ENCODE results near the gene ACBD4. TPM values are rescaled to one million over a fixed set of nuclear protein-coding genes. Genes with fewer than 3 reads are reported as not detected.
A peak's percentile ranks its signal among the peaks of the same experiment; 100 is the strongest.

Gene ACBD4
- total and polyA plus RNA-seq, 2 of the 13 experiments (the other 11 are each of a cell fraction or from before 2014, with no cell fraction given) = 16.1 to 26.9 TPM

DNA sequence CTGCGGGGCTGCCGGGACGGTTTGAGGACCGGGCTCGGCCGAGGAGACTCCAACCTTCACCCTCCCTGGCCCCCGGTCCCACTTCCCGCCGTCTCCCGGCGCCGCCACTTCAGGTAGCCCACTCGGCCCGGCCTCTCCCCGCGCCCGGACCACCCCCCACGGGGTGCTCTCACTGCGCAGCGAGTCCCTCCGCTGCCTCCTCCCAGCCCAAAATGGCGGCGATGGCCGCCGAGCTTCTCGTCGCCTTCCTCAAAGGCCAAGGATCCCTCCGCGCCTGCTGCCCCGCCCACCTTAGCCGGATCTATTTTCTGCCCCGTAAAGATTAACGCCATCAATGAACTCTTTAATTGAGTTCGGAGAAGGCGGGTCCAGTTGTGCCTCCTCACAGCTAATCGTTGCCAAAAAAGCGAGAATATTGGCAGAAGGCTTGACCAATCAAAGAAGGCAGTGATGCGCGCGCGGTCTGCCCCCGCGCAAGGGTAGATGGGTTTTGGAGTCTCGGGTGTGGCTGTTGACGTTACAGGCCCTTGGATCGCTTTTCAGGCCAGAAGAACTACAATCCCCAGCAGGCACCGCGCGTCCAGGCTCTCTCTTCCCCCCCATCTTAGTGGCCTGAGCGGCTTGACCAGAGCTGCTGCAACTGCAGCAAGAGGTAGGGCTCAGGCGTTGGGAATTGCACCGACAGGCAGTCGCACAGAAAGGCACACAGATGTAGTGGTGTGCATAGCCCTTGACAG lies 26.0 kb downstream of the ACBD4 start, which contains the start of gene HEXIM2 (continued):
- TF ChIP-seq ARHGAP35 (CRISPR knock-in tag; IDR thresholded peaks at IDR 0.05; ENCODE audit: borderline replicate concordance) = 0 out of 2 replicates have a peak, but pooled peaks have one; percentile 33
- TF ChIP-seq ZNF558 (CRISPR knock-in tag; IDR thresholded peaks at IDR 0.05; ENCODE audit: borderline replicate concordance) = 0 out of 2 replicates have a peak, but pooled peaks have one; percentile 51
- TF ChIP-seq DNMT3B (CRISPR knock-in tag; conservative IDR thresholded peaks at IDR 0.05) = peak; percentile 96
- TF ChIP-seq TGIF2 (CRISPR knock-in tag; IDR thresholded peaks at IDR 0.05) = peak; percentile 87; the same call in 1 of the 2 replicates
- TF ChIP-seq JUN (CRISPR knock-in tag; IDR thresholded peaks at IDR 0.05) = peak; percentile 15
- peak in 1 of 2 experiments; percentile 43; a peak in 1 of 4 replicates for TF ChIP-seq NR2F1 (CRISPR knock-in tag; IDR thresholded peaks at IDR 0.05)
- peak; percentile 9; the same call in 1 of the 2 replicates for TF ChIP-seq KDM1A (CRISPR knock-in tag; IDR thresholded peaks at IDR 0.05)
- no peak; the same call in 1 of the 2 replicates for TF ChIP-seq ZNF160 (CRISPR knock-in tag; IDR thresholded peaks at IDR 0.05)
- peak; percentile 57; the same call in 1 of the 2 replicates for TF ChIP-seq MYNN (CRISPR knock-in tag; IDR thresholded peaks at IDR 0.05; ENCODE audit: low read depth)
- TF ChIP-seq, protein P1, sequence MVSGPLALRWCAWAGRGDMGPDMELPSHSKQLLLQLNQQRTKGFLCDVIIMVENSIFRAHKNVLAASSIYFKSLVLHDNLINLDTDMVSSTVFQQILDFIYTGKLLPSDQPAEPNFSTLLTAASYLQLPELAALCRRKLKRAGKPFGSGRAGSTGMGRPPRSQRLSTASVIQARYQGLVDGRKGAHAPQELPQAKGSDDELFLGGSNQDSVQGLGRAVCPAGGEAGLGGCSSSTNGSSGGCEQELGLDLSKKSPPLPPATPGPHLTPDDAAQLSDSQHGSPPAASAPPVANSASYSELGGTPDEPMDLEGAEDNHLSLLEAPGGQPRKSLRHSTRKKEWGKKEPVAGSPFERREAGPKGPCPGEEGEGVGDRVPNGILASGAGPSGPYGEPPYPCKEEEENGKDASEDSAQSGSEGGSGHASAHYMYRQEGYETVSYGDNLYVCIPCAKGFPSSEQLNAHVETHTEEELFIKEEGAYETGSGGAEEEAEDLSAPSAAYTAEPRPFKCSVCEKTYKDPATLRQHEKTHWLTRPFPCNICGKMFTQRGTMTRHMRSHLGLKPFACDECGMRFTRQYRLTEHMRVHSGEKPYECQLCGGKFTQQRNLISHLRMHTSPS (CRISPR knock-in tag; IDR thresholded peaks at IDR 0.05; ENCODE audit: low read depth) = 0 out of 2 replicates have a peak, but pooled peaks have one; percentile 6
- no peak for TF ChIP-seq ZNF260 (CRISPR knock-in tag; IDR thresholded peaks at IDR 0.05; ENCODE audit: borderline replicate concordance, low read depth)
- no peak; the same call in 1 of the 2 replicates for TF ChIP-seq ZNF34 (CRISPR knock-in tag; IDR thresholded peaks at IDR 0.05; ENCODE audit: borderline replicate concordance)
- TF ChIP-seq, protein P2, sequence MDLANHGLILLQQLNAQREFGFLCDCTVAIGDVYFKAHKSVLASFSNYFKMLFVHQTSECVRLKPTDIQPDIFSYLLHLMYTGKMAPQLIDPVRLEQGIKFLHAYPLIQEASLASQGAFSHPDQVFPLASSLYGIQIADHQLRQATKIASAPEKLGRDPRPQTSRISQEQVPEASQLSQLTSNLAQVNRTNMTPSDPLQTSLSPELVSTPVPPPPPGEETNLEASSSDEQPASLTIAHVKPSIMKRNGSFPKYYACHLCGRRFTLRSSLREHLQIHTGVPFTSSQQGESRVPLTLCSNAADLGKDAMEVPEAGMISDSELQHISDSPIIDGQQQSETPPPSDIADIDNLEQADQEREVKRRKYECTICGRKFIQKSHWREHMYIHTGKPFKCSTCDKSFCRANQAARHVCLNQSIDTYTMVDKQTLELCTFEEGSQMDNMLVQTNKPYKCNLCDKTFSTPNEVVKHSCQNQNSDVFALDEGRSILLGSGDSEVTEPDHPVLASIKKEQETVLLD (CRISPR knock-in tag; IDR thresholded peaks at IDR 0.05; ENCODE audit: low read depth) = peak; percentile 45; the same call in 1 of the 2 replicates
- TF ChIP-seq PHF21A (CRISPR knock-in tag; IDR thresholded peaks at IDR 0.05) = peak; percentile 95
- TF ChIP-seq ZNF335 (CRISPR knock-in tag; IDR thresholded peaks at IDR 0.05) = peak; percentile 60; the same call in 1 of the 2 replicates
- TF ChIP-seq TBL1XR1 (IDR thresholded peaks at IDR 0.05; ENCODE audit: borderline replicate concordance, low read length, partially characterized antibody) = peak; percentile 76
- TF ChIP-seq, protein P3, sequence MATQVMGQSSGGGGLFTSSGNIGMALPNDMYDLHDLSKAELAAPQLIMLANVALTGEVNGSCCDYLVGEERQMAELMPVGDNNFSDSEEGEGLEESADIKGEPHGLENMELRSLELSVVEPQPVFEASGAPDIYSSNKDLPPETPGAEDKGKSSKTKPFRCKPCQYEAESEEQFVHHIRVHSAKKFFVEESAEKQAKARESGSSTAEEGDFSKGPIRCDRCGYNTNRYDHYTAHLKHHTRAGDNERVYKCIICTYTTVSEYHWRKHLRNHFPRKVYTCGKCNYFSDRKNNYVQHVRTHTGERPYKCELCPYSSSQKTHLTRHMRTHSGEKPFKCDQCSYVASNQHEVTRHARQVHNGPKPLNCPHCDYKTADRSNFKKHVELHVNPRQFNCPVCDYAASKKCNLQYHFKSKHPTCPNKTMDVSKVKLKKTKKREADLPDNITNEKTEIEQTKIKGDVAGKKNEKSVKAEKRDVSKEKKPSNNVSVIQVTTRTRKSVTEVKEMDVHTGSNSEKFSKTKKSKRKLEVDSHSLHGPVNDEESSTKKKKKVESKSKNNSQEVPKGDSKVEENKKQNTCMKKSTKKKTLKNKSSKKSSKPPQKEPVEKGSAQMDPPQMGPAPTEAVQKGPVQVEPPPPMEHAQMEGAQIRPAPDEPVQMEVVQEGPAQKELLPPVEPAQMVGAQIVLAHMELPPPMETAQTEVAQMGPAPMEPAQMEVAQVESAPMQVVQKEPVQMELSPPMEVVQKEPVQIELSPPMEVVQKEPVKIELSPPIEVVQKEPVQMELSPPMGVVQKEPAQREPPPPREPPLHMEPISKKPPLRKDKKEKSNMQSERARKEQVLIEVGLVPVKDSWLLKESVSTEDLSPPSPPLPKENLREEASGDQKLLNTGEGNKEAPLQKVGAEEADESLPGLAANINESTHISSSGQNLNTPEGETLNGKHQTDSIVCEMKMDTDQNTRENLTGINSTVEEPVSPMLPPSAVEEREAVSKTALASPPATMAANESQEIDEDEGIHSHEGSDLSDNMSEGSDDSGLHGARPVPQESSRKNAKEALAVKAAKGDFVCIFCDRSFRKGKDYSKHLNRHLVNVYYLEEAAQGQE (IDR thresholded peaks at IDR 0.05; ENCODE audit: borderline replicate concordance in 1 of 2, low read depth in 1 of 2, low read length in 2 of 2) = peak in 1 of 2 experiments; percentile 80; a peak in 1 of 4 replicates
- TF ChIP-seq ZNF678 (CRISPR knock-in tag; IDR thresholded peaks at IDR 0.05) = peak; percentile 94
- no peak for TF ChIP-seq TMF1 (CRISPR knock-in tag; IDR thresholded peaks at IDR 0.05; ENCODE audit: low read depth)
- peak; percentile 99 for TF ChIP-seq BRD4 (CRISPR knock-in tag; IDR thresholded peaks at IDR 0.05)
- no peak for TF ChIP-seq THYN1 (CRISPR knock-in tag; IDR thresholded peaks at IDR 0.05; ENCODE audit: borderline replicate concordance, low read depth)
- TF ChIP-seq ADNP (CRISPR knock-in tag; IDR thresholded peaks at IDR 0.05) = no peak
- peak; percentile 73; the same call in 1 of the 2 replicates for TF ChIP-seq ETV6 (CRISPR knock-in tag; conservative IDR thresholded peaks at IDR 0.05)
